Neural crest cell (in vitro differentiated cells): ENCODE data around the gene SYNE2. TPM values are rescaled to one million over a fixed set of nuclear protein-coding genes. Genes with fewer than 3 reads are reported as not detected.

Experiments
- DNase-seq: peaks from one replicate; pipeline ENCODE4 v3.0.0; 2021; ENCODE audit warnings: low read depth, mixed read lengths, low spot score
- H3K27ac Mint-ChIP-seq: one replicate; pipeline ENCODE4 v1.8.0; 2021; ENCODE audit warnings: mild to moderate bottlenecking, mixed read lengths; ENCODE audit not compliant: unreplicated experiment
- H3K27me3 Mint-ChIP-seq: 2 replicates; pipeline ENCODE4 v1.8.0; 2021; ENCODE audit warnings: low read depth, mild to moderate bottlenecking, mixed read lengths
- H3K36me3 Mint-ChIP-seq: 2 replicates; pipeline ENCODE4 v1.8.0; 2021; ENCODE audit warnings: low read depth, mild to moderate bottlenecking, mixed read lengths
- H3K4me1 Mint-ChIP-seq: 2 replicates; pipeline ENCODE4 v1.8.0; 2021; ENCODE audit warnings: mixed read lengths
- H3K4me3 Mint-ChIP-seq: one replicate; pipeline ENCODE4 v1.8.0; 2021; ENCODE audit warnings: mild to moderate bottlenecking, mixed read lengths
- H3K9me3 Mint-ChIP-seq: 2 replicates; pipeline ENCODE4 v1.8.0; 2021; ENCODE audit warnings: mixed read lengths
- CTCF ChIP-seq: fragments of 200-600 bp; sonication (generic); conservative IDR thresholded peaks from 2 replicates; pipeline ENCODE4 v1.5.0; 2021; ENCODE audit warnings: antibody characterized with exemption, mild to moderate bottlenecking
- total RNA-seq: library from RNA; stranded (reverse); gene quantifications from 2 replicates; pipeline ENCODE4 v1.2.1, GENCODE V29; 2021

The SYNE2 gene
- total RNA-seq, 1 donor from 2014 or later: 84.8 TPM

GRCh38 chr14:64184103-64184729 lies 331.4 kb downstream of the SYNE2 start:
- no peak for TF ChIP-seq CTCF
- peaks cover 31% of the 10 kb centered on the region for H3K36me3 Mint-ChIP-seq
- no peaks in the 10 kb centered on the region for H3K27me3 Mint-ChIP-seq
- no peak overlapping the region for H3K27ac Mint-ChIP-seq
- H3K4me3 Mint-ChIP-seq: no peak overlapping the region
- DNase-seq: no peak
- H3K9me3 Mint-ChIP-seq: peaks cover 2% of the 10 kb centered on the region
- peaks cover 18% of the 10 kb centered on the region for H3K4me1 Mint-ChIP-seq

- H3K4me3 Mint-ChIP-seq: no peak overlapping the region
- DNase-seq: no peak
- no peaks in the 10 kb centered on the region for H3K27me3 Mint-ChIP-seq
- peaks cover 18% of the 10 kb centered on the region for H3K4me1 Mint-ChIP-seq
- H3K36me3 Mint-ChIP-seq: peaks cover 33% of the 10 kb centered on the region
- peaks cover 2% of the 10 kb centered on the region for H3K9me3 Mint-ChIP-seq
- H3K27ac Mint-ChIP-seq: no peak overlapping the region
- no peak for TF ChIP-seq CTCF
These were observed 332.4 kb downstream of the SYNE2 start for GRCh38 chr14:64185184-64185583.

- no peak for TF ChIP-seq CTCF
- Mint-ChIP-seq H3K27me3 (no peaks in the 10 kb centered on the region), H3K36me3 (peaks cover 33% of the 10 kb centered on the region), H3K4me3 (peak overlapping the region; percentile 80), H3K4me1 (peaks cover 18% of the 10 kb centered on the region), H3K27ac (peak overlapping the region; percentile 78), H3K9me3 (peaks cover 2% of the 10 kb centered on the region)
- peak; percentile 5 for DNase-seq
These were observed 333.7 kb downstream of the SYNE2 start for GRCh38 chr14:64186231-64187129.

GRCh38 chr14:64187331-64187730 lies 334.5 kb downstream of the SYNE2 start:
- Mint-ChIP-seq H3K27ac (no peak overlapping the region), H3K9me3 (peaks cover 2% of the 10 kb centered on the region), H3K27me3 (no peaks in the 10 kb centered on the region), H3K4me1 (peaks cover 18% of the 10 kb centered on the region), H3K36me3 (peaks cover 31% of the 10 kb centered on the region), H3K4me3 (peak overlapping the region; percentile 80)
- TF ChIP-seq CTCF: no peak
- no peak for DNase-seq

GRCh38 chr14:64190974-64191502 lies 338.2 kb downstream of the SYNE2 start:
- no peak overlapping the region for H3K27ac Mint-ChIP-seq
- TF ChIP-seq CTCF: no peak

More at GRCh38 chr14:64190974-64191502, 338.2 kb downstream of the SYNE2 start:
- Mint-ChIP-seq H3K4me1 (peaks cover 16% of the 10 kb centered on the region), H3K4me3 (no peak overlapping the region), H3K36me3 (peaks cover 17% of the 10 kb centered on the region), H3K27me3 (no peaks in the 10 kb centered on the region), H3K9me3 (no peaks in the 10 kb centered on the region)
- DNase-seq: no peak
